Measurements from ENCODE around the gene LIMA1.
"Not testable (repeated sequence)": the region's sequence is repeated elsewhere in the genome, so short reads cannot be mapped to it uniquely, and the experiment has no call there.

LIMA1 gene

DNA sequence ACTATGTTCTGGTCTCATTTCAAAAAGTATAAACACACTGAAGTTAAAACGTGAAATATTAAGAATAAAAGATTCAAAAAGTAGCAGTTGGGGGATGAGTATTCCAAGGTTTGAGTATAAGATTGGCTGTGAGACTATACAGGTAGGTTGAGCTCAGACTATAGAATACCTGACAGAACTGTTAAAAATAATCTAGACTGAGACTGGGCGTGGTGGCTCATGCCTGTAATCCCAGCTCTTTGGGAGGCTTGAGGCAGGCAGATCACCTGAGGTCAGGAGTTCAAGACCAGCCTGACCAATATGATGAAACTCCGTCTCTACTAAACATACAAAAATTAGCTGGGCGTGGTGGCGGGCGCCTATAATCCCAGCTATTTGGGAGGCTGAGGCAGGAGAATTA is 64.3 kb downstream of the LIMA1 start:
- not testable (repeated sequence) for DNase-seq (ENCODE audit: low read depth, low spot score)

DNA sequence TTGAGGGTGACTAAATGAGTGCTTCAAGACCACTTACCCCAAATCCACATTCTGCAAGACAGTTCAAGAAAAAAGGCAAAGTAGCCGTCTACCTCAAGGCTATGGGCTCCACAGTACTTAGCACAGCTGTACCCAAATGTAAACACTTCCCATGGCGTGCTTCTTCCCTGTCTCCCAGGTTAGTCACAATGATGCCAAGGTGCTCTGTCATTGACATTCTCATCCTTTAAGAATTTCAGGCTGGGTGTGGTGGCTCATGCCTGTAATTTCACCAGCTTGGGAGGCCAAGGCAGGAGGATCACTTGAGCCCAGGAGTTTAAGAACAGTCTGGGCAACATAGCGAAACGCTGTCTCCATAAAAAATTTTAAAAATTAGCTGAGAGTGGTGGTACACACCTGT is 64.9 kb downstream of the LIMA1 start:
- no peak for DNase-seq (ENCODE audit: low read depth, low spot score)

DNA sequence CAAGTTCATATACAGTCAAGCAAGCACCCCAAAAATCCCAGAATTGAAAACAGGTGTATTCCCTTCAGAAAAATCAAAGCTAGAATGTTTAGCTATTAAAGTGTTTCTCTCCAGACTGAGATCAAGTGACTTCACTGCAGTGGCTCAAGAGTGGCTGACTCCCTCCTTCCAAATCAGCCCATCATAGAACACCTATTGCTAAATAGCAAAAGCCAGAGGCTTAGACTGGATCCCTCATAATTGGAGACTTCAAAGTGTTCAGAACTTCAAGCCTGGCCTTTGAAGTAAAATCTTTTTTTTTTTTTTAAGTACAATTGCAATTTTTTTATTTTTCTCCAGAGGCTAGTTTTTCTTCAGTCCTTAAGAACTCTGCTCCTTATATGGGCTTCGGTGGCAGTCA is 66.1 kb downstream of the LIMA1 start:
- DNase-seq (ENCODE audit: low read depth, low spot score), result no peak

DNA sequence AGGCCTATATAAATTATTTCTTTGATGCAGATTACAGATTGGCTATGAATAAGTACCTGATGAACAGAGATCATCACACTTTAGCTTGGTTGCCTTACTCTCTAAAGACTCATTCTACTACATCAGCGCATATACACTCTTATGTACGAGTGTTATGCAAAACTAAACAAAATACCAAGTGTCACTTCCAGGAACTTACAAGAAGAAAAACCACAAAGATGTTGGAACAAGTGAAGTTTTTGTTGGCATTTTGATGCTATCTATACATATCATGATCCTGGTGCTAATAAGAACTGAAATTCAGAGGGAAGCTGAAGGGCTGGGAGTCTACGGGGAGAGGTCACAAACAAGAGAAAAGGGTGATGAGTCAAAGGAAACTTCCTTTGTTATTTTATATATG is 68.3 kb downstream of the LIMA1 start:
- no peak for DNase-seq (ENCODE audit: low read depth, low spot score)

DNA sequence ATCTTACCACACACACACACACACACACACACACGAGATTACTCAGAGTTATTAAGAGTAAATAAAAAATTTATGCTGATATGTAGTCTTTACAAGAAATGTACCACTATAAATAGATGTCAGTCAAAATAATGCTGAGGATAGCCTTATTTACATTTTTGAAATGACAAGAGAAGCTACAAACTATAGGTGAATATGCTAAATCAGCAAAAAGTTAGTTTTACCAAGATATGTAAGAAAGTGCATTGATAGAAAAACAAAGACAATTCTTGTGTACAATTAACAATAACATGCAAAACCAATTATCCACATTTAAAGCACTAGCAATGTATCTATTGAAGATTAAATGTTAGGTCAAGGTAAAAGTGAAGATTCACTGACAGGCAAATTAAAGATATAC is 69.3 kb downstream of the LIMA1 start:
- no peak for DNase-seq (ENCODE audit: low read depth, low spot score)

DNA sequence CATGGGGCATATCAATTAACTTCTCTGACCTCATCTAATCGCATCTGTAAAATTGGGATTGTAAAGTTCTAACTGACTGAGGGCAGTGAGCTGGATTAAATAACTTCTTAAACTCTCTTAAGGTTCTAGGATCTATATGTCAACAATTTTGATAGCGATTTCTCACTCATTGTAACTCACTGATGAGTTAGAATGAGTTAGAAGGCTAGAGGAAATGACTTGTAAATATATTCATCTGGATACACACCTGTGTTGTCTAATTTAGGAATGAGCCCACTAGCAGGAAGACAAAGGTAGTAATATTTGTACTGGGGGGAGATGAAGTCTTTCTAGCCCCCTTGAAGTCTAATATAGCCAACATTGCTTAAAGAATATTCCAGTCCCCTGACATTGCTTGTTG is 69.9 kb downstream of the LIMA1 start:
- no peak for DNase-seq (ENCODE audit: low read depth, low spot score)

DNA sequence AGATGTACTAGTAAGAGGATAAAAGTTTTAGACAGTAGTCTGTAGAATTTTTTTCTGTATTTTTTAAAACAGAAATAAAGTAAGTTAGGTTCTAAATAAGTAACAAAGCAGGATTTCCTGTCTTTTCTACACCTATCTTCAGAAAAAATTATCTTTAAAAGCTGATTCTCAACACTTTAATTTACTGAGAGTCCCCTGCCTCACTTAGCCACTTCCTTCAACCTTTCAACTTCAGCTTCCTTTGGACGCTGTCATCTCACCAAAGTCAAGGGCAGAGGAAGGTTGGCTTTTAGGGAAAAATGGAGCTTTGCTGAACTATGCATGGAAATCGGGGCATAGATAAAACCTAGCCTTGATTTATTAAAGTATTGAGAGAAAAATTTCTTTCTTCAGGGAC is 71.3 kb downstream of the LIMA1 start:
- DNase-seq (ENCODE audit: low read depth, low spot score), result no peak

DNA sequence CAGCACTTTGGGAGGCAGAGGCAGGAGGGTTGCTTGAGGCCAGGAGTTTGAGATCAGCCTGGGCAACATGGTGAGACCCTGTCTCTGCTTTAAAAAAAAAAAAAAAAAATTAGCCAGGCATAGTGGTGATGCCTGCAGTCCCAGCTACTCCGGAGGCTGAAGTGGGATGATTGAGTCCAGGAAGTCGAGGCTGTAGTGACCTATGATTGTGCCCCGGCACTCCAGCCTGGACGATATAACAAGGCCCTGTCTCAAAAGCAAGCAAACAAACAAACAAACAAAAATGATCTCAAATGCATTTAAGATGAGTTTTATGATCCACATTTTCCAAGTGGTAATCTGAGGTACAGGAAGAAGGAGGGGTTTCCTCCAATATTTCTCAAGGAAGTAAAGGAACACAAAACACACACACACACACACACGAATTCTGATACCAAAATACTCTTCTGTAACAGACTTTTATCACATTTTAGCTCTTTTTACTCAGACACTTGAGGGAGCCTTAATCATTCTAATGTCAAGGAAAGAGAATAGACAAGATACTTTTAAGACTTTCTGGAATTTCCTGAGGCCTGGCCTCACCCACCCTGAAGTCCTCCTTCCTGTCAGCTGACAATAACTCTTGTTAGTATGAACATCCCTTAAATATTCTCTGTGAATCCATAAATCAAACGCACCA is 71.8 kb downstream of the LIMA1 start:
- no peak for DNase-seq (ENCODE audit: low read depth, low spot score)

DNA sequence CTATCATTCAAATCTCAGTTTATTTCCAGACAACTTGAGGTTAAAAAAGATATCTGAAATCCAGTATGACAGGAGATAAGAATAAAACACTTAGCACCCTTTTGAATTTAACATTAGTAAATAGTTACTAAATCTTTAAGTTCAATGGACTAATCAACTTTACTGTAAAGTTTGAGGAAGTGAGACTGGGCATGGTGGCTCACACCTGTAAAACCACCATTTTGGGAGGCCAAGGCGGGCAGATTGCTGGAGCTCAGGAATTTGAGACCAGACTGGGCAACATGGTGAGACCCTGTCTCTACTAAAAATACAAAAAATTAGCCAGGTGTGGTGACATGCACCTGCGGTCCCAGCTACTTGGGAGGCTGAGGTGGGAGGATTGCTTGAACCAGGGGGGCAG is 75.9 kb downstream of the LIMA1 start:
- DNase-seq (ENCODE audit: low read depth, low spot score), result no peak

DNA sequence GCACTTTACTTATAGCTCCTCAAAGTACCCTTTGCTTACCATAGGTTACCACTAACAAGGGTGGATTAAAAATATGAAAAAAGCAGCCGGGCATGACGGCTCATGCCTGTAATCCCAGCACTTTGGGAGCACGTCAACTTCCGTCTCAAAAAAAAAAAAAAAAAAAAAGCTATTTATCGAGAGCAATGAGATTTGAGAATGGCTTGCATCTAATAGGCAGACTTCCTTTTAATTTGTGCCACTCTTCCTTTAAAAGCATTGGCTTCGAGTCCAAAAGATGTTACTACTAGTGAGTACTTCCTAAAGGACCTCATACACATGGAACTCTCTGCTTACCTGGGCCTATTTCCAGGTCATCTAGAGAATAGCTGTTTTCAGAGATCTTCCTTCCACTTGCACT is 77.7 kb downstream of the LIMA1 start:
- no peak for DNase-seq (ENCODE audit: low read depth, low spot score)

DNA sequence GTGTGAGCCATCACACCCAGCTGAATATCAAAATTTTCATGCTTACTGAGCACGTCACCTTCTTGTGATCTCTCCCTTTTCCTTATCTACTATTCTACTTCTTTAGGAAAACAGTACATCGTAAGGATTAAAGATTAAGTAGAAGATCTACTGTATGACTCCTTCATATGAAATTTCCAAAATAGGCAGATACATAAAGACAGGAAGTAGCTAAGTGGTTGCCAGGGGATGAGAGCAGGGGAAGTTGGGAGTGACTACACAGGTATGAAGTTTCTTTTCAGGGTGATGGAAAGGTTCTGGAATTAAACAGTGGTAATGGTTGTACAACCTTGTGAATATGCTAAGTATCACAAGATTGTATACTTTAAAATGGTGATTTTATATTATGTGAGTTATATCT is 79.6 kb downstream of the LIMA1 start:
- DNase-seq (ENCODE audit: low read depth, low spot score), result no peak

DNA sequence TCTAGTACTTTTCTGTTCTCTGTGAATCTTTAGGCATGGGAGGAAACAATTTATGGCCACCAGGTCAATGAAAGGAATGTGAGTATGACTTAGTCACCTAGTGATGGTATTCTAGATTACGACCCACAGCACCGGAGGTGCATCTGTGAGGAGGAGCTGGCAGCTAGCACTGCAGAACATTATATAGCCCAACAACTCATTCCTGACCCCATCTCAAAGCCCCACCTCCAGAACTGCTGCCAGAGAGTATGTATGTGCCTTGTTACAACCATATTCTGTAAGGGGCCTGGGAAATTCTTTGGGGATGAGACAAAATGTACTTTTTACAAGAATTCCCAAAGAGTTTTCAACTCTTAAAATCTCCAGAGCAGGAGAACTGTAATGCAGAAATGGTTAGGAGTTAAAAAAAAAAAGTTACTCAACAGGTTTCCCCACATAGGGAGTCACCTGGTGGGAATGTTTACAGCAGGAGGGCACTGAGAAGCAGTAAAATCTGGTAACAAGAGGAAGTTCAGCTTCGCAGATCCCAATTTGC is 81.3 kb downstream of the LIMA1 start:
- DNase-seq (ENCODE audit: low read depth, low spot score), result no peak

DNA sequence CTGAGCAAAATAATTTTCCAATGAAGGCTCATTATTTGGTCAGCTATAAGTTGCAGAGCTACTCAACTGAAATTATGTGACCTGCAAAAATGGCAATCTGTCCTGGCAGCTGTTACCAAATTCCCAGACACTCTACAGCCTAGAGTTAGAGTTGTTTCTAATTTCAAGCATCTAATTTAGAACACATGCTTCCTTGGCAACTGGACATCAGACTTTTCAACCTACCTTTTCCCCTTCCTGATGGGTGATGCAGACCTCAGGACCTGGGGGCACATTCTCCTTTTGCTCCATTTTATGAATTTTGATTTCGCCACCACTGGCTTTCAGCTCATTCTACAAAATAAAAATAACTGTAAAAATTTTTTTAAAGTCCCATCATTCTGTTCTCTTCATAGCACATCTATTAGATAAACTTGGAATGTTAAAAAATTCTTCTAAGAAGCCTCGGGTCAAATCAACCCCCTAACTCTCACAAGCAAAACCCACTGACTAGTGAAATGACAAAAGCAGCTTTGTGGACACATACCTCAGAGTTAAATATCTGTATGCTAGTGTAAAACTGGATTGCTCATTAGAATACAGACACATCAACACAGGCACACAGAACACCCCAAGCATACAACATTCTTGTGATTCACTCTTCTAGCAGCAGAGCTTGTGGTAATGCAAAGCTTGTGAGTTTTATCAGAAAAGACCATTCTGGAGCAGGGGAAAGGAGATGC is 82.6 kb downstream of the LIMA1 start:
- DNase-seq (ENCODE audit: low read depth, low spot score), result no peak

DNA sequence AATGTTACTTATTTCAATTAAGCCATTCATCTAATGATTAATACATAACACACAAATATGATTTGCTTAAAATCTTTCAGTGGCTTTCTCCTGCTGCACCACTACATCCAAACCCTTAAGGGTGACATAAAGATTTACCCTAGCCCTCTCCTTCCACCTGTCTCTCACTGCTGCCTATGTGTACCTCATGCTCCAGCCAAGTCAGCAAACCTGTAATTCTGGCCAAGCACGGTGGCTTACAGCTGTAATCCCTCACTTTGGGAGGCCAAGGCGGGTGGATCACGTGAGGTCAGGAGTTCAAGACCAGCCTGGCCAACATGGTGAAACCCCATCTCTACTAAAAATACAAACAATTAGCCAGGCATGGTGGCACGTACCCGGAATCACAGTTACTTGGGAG is 84.5 kb downstream of the LIMA1 start:
- DNase-seq (ENCODE audit: low read depth, low spot score), result no peak

DNA sequence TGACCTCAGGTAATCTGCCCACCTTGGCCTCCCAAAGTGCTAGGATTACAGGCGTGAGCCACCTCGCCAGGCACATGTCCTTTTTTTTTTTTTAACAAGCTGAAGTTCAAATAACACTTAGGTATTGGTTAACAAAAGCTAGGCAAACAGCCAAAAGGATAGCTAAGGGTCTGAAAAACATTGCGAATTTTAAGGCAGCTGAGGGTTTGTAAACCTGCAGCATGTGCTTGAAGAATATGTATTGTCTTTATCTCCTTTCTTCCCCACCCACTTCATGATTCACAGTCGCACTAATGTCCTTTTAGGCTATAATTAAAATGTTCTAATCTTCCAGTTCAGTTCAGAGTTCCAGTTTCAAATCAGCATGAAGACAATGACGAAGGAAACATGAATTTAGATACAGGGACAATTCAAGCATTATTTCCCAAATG is 86.0 kb downstream of the LIMA1 start:
- no peak for DNase-seq (ENCODE audit: low read depth, low spot score)

DNA sequence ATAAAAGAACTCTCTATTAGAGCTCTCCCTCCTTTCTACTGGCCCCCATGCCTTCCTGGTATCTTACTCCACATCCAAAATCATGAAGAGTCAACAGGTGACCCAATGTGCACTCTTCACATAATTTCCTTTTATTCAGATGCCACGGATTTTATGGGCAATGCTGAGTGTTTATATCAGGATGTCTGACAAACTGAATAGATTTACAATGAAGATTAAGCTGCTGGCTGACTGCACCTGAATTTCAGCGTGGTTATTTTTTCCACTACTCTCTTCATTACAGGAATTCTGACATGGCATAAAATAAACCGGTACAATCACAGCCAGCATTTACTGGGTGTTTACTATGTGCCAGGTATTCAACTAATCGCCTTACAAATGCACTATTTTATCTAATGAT is 86.8 kb downstream of the LIMA1 start:
- no peak for DNase-seq (ENCODE audit: low read depth, low spot score)

DNA sequence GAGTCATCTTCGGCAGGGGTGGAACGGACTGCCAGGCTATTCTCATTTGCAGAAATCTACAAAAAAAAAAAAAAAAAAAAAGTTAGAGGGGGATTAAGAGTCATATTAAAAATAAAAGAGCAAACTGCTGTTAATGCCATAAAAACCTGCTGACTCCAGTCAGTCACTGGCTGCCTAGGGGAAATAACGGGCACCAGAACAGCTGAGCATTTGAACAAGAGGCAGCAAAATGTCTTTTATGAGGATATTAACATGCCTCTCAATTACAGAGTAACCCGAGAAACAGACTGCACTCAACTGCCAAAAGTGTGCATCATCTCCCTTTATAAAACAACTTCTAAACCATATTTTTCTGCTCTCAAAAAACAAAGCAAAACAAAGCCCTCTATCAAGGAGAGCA is 87.5 kb downstream of the LIMA1 start:
- no peak for DNase-seq (ENCODE audit: low read depth, low spot score)

DNA sequence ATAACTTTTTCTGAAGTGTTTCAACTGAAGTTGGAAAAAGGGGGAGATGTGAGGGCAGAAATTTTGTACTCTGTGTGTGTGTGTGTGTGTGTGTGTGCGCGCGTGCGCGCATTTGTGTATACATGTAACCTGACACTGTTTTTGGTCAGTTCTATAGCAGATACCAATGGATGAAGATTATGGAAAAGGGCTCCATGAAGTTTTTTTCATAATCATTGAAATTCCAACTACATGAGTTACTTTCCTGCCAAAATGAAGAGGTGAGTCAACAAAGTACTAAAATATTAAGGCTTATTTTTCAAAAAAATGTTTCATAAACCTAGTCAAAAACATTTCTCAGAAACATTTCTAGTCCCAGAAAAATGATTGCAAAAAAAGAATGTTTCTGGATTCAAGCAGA is 90.4 kb downstream of the LIMA1 start:
- no peak for DNase-seq (ENCODE audit: low read depth, low spot score)

DNA sequence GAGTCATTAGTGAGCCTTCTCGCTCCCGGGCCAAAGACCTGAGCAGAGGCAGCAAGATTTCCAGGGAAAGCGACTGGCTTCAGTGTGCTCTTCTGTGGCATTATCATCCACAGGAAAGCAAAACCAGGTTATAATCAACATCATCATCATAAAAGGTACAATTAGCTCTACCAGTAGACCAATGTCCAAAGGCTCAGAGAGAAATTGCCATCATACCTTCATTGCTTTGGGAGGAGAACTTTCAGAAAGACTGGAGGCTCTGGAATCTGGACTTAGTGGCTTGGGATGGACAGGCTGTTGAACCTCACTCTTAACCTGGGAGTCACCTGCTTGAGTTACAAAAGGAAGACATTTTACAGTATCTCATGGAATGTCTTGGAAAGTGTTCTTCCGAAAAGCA is 91.1 kb downstream of the LIMA1 start:
- no peak for DNase-seq (ENCODE audit: low read depth, low spot score)

DNA sequence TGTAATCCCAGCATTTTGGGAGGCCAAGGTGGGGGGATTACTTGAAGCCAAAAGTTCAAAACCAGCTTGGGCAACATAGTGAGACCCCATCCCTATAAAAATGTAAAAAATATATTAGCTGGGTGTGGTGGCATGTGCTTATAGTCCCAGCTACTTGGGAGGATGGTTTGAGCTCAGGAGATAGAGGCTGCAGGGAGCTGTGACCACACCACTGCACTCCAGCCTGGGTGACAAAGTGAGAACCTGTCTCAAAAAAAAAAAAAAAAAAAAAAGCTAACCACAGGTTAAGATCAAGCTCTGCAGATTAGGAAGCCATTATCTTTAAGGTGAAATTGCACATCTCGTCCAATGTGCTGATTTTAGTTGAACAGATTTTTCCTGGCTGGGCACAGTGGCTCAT is 92.5 kb downstream of the LIMA1 start:
- no peak for DNase-seq (ENCODE audit: low read depth, low spot score)

DNA sequence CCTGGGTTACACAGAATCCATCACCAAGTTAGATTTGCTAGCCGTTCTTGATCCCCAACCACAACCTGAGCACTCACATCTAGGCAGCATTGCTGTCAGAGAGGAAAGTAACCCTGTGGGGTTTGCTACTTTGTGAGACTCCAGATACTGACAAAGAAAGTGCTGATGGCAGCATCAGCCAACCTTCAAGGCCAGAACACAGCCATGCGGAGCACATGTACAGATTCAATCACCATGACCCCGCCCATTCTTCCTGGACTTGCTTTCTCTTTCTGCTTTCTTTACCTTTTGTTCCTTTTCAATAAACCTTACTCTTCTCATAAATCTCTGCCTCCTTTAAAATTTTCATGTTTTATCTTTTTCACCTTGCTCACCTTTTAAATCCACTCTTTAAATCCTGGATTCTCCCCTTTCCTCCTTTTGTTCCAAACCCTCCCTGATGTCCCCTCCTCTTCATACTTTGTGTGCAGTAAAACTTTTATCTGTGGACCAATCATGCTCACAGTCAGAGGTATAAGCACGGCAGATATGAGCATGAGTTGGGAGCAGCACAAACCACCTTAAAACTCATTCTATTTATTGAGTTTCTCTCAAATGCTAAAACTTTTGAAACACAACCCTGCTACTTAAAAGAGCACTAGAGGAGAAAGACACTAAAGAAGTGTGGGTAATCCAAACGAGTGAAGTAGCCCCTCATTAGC is 94.3 kb downstream of the LIMA1 start:
- DNase-seq (ENCODE audit: low read depth, low spot score), result no peak

DNA sequence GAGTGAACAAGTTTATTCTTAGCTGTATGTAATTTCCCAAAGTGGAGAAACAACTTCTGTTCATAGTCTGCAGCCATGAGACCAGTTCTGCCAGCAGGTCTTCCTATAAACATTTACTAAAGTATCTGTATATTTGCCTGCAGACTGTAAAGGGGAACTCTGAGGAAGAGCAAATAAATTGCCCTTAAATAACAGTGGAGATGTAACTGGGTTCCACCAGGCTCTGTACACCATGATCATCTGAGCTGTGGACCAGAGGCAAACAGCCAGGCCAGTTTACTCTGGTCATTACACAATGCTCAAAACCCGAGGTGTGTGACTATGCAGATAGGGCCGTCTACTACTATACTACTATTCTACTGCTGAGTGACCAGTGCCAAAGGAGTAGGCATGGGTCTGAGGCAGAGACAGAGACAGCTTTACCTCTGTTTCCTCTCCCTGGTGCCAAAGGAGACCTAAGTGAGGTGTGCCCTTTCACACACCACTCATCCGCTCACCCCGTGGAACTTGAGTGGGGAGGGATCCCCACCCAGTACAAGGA is 95.0 kb downstream of the LIMA1 start:
- DNase-seq (ENCODE audit: low read depth, low spot score), result no peak
